Chondrocyte (in vitro differentiated cells): ENCODE measurements around the gene THUMPD2. TPM values are rescaled to one million over a fixed set of nuclear protein-coding genes. Genes with fewer than 3 reads are reported as not detected.

ENCODE experiments used
- DNase-seq: peaks from one replicate; pipeline ENCODE4 v3.0.0; 2021; ENCODE audit warnings: mixed read lengths, low spot score
- H3K27ac Mint-ChIP-seq: one replicate; pipeline ENCODE4 v1.8.0; 2021; ENCODE audit warnings: mild to moderate bottlenecking, moderate library complexity, mixed read lengths; ENCODE audit not compliant: unreplicated experiment
- H3K27me3 Mint-ChIP-seq: 2 replicates; pipeline ENCODE4 v1.8.0; 2021; ENCODE audit warnings: low read depth, mixed read lengths
- H3K36me3 Mint-ChIP-seq: 2 replicates; pipeline ENCODE4 v1.8.0; 2021; ENCODE audit warnings: low read depth, mixed read lengths
- H3K4me1 Mint-ChIP-seq: 2 replicates; pipeline ENCODE4 v1.8.0; 2021; ENCODE audit warnings: low read depth, mild to moderate bottlenecking, mixed read lengths
- H3K4me3 Mint-ChIP-seq: one replicate; pipeline ENCODE4 v1.8.0; 2021; ENCODE audit warnings: mild to moderate bottlenecking, moderate library complexity, mixed read lengths; ENCODE audit not compliant: unreplicated experiment
- H3K9me3 Mint-ChIP-seq: 2 replicates; pipeline ENCODE4 v1.8.0; 2021; ENCODE audit warnings: low read depth, mixed read lengths
- CTCF ChIP-seq: fragments of 200-600 bp; sonication (generic); IDR thresholded peaks from 2 replicates; pipeline ENCODE4 v1.5.0; 2021; ENCODE audit warnings: antibody characterized with exemption, mild to moderate bottlenecking, moderate library complexity
- total RNA-seq: library from RNA; stranded (reverse); gene quantifications from 3 replicates; pipeline ENCODE4 v1.2.1, GENCODE V29; 2021

THUMPD2 gene
- total RNA-seq, 1 donor from 2014 or later, result 8.2 TPM

GRCh38 chr2:39757156-39757555 lies 21.9 kb downstream of the THUMPD2 start:
- Mint-ChIP-seq H3K9me3 (no peaks in the 10 kb centered on the region), H3K27ac (no peak overlapping the region), H3K36me3 (peaks cover 54% of the 10 kb centered on the region), H3K27me3 (no peaks in the 10 kb centered on the region), H3K4me3 (no peak overlapping the region), H3K4me1 (peaks cover 24% of the 10 kb centered on the region)
- DNase-seq, result no peak
- TF ChIP-seq CTCF, result no peak

- no peak for TF ChIP-seq CTCF
- Mint-ChIP-seq H3K9me3 (no peaks in the 10 kb centered on the region), H3K36me3 (peaks cover 51% of the 10 kb centered on the region), H3K27me3 (no peaks in the 10 kb centered on the region), H3K4me3 (no peak overlapping the region), H3K4me1 (peaks cover 21% of the 10 kb centered on the region), H3K27ac (no peak overlapping the region)
- DNase-seq, result no peak
Measured at GRCh38 chr2:39755466-39755865, 23.6 kb downstream of the THUMPD2 start.

GRCh38 chr2:39743269-39743776 lies 35.7 kb downstream of the THUMPD2 start:
- no peak for TF ChIP-seq CTCF
- Mint-ChIP-seq H3K9me3 (no peaks in the 10 kb centered on the region), H3K27me3 (no peaks in the 10 kb centered on the region), H3K27ac (peak overlapping the region; percentile 90), H3K4me3 (no peak overlapping the region), H3K4me1 (peaks cover 25% of the 10 kb centered on the region), H3K36me3 (peaks cover 9% of the 10 kb centered on the region)
- DNase-seq, result no peak

GRCh38 chr2:39741871-39742270 lies 37.2 kb downstream of the THUMPD2 start:
- no peak for DNase-seq
- H3K36me3 Mint-ChIP-seq, result peaks cover 11% of the 10 kb centered on the region
- peaks cover 38% of the 10 kb centered on the region for H3K4me1 Mint-ChIP-seq

GRCh38 chr2:39739386-39739785 lies 39.7 kb downstream of the THUMPD2 start:
- TF ChIP-seq CTCF, result no peak
- Mint-ChIP-seq H3K27me3 (no peaks in the 10 kb centered on the region), H3K36me3 (peaks cover 10% of the 10 kb centered on the region), H3K4me3 (no peak overlapping the region), H3K4me1 (peaks cover 63% of the 10 kb centered on the region), H3K27ac (peak overlapping the region; percentile 64), H3K9me3 (peaks cover under 1% of the 10 kb centered on the region)
- DNase-seq, result no peak

More at GRCh38 chr2:39741871-39742270, 37.2 kb downstream of the THUMPD2 start:
- Mint-ChIP-seq H3K9me3 (no peaks in the 10 kb centered on the region), H3K4me3 (no peak overlapping the region), H3K27me3 (no peaks in the 10 kb centered on the region), H3K27ac (no peak overlapping the region)
- no peak for TF ChIP-seq CTCF
